Rectal smooth muscle tissue (tissue), 1 donor: ENCODE data around the gene ITM2B.
"Not testable (repeated sequence)": the region's sequence is repeated elsewhere in the genome, so short reads cannot be mapped to it uniquely, and the experiment has no call there.

ENCODE experiments used
- H3K27ac ChIP-seq: one replicate; pipeline ENCODE4 v1.7.0; 2013; ENCODE audit warnings: low read depth, low read length, inconsistent platforms
- H3K27me3 ChIP-seq: one replicate; pipeline ENCODE4 v1.7.0; 2013; ENCODE audit warnings: low read length; ENCODE audit not compliant: control insufficient read depth, insufficient read depth
- H3K36me3 ChIP-seq: one replicate; pipeline ENCODE4 v1.7.0; 2013; ENCODE audit warnings: low read length; ENCODE audit not compliant: control insufficient read depth, insufficient read depth
- H3K4me1 ChIP-seq: one replicate; pipeline ENCODE4 v1.7.0; 2013; ENCODE audit warnings: low read length; ENCODE audit not compliant: control insufficient read depth, insufficient read depth
- H3K4me3 ChIP-seq: one replicate; pipeline ENCODE4 v1.7.0; 2013; ENCODE audit warnings: low read length
- H3K9ac ChIP-seq: one replicate; pipeline ENCODE4 v1.7.0; 2013; ENCODE audit warnings: low read length

The ITM2B gene

DNA sequence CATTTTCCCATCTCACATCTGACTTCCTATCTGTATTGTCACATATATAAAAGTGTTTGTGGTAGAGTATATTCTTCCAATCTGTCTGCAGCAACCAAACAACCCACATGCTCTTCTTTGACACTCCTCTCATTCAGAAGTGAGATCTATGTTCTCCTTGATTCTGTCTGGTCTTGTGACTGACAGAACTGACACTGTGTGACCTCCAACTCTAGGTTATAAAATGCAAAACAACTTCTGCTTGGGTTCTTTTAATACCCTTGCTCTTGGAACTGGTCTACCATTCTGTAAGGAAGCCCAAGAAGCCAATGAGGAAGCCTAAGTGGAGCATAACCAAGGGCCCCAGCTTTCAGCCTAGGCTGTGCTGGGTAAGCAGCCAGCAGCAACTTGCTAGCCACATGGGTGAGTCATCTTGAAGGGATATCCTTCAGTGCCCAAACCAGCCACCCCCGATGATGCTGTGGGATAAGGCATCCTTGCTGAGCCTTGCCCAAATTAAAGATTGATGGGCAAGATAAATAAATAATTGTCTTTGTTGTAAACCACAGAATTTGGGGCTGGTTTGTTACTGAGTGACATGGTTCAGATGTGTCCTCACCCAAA is 18.4 kb upstream of the ITM2B start:
- no peak overlapping the region for H3K4me3 ChIP-seq
- H3K4me1 ChIP-seq = no peaks in the 10 kb centered on the region
- no peak overlapping the region for H3K27ac ChIP-seq
- no peaks in the 10 kb centered on the region for H3K27me3 ChIP-seq
- no peaks in the 10 kb centered on the region for H3K36me3 ChIP-seq
- no peak overlapping the region for H3K9ac ChIP-seq

DNA sequence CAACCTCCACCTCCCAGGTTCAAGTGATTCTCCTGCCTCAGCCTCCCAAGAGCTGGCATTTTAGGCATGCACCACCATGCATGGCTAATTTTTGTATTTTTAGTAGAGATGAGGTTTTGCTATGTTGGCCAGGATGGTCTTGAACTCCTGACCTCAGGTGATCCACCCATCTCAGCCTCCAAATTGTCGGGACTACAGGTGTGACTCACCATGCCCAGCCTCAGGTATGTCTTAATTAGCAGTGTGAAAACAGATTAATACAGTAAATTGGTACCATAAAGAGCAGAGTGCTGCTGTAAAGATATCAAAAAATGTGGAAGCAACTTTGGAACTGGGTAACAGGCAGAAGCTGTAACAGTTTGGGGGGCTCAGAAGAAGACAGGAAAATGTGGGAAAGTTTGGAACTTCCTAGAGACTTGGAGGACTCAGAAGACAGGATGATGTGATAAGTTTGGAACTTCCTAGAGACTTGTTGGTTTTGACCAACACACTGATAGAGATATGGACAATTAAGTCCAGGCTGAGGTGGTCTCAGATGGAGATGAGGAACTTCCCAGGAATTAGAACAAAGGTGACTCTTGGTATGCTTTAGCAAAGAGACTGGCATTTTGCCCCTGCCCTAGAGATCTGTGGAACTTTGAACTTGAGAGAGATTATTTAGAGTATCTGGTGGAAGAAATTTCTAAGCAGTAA is 17.3 kb upstream of the ITM2B start:
- not testable (repeated sequence) for H3K27me3 ChIP-seq, H3K4me1 ChIP-seq, H3K9ac ChIP-seq, H3K36me3 ChIP-seq, H3K27ac ChIP-seq, H3K4me3 ChIP-seq

DNA sequence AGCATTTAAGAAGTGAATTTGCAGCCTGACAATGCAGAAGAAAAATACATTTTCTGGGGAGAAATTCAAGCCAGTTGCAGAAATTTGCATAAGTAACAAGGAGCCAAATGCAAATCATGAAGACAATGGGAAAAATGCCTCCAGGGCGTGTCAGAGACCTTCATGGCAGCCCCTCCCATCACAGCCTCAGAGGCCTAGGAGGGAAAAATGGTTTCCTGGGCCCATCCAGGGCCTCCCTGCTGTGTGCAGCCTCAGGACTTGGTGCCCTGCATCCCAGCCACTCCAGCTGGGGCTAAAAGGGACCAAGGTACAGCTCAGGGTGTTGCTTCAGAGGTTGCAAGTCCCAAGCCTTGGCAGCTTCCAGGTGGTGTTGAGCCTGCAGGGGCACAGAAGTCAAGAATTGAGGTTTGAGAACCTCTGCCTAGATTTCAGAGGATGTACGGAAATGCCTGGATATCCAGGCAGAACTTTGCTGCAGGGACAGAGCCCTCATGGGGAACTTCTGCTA is 16.7 kb upstream of the ITM2B start:
- no peaks in the 10 kb centered on the region for H3K27me3 ChIP-seq
- no peak overlapping the region for H3K4me3 ChIP-seq
- no peaks in the 10 kb centered on the region for H3K4me1 ChIP-seq
- H3K27ac ChIP-seq = no peak overlapping the region
- H3K9ac ChIP-seq = no peak overlapping the region
- no peaks in the 10 kb centered on the region for H3K36me3 ChIP-seq

DNA sequence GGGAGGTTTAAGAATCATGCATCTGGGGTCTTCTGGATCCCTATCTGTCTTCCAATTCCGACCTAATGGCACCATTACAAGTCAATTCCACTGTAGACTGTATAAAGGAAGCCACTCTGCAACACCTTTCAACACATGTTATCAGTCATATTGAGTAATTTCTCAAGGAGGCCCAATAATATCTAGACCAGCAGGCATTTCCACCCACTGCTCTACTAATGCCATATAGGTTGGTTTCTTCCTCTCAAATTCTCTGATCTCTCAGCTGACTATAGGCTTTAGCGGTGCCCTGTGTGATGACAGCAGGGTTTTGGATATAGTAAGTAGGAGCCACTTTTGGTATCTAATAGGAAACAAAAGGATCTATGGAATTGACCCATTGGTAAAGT is 12.4 kb upstream of the ITM2B start:
- H3K9ac ChIP-seq = no peak overlapping the region
- no peaks in the 10 kb centered on the region for H3K36me3 ChIP-seq
- no peaks in the 10 kb centered on the region for H3K4me1 ChIP-seq
- no peak overlapping the region for H3K4me3 ChIP-seq
- no peak overlapping the region for H3K27ac ChIP-seq
- no peaks in the 10 kb centered on the region for H3K27me3 ChIP-seq

DNA sequence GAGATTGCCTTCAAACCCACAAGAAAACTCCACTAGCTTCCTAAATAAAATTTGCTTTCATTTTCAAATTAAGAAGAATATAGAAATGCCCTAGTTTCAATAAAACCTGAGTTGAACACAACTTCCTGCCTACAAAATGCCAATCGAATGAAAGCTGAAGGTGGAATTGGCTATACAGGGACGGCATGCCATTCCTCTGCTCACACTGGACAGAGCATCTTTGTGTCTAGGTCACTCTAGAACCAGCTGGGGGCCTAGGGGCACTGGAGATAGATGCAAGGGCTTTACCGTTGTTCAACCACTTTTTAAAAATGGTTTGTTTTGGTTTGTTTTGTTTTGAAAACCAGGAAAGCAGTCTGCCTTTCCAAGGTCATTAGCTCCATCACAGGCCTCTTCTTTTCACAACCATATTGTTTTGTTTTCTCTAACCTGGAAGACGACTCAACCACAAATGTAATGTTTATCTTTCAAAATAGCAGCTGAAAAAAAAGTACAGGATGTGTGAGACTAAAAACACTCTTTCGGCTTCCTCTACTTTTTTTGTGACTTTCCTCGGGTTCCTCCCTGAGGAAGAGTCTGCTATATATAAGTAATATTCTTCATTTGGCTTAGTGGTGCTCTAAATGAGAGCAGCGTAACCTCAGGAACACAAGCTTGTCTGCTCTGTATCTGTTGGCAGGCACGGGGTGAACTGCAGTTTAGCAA is 11.9 kb upstream of the ITM2B start:
- Histone ChIP-seq H3K27me3 (no peaks in the 10 kb centered on the region), H3K4me1 (no peaks in the 10 kb centered on the region), H3K27ac (no peak overlapping the region), H3K9ac (no peak overlapping the region), H3K4me3 (no peak overlapping the region), H3K36me3 (no peaks in the 10 kb centered on the region)

DNA sequence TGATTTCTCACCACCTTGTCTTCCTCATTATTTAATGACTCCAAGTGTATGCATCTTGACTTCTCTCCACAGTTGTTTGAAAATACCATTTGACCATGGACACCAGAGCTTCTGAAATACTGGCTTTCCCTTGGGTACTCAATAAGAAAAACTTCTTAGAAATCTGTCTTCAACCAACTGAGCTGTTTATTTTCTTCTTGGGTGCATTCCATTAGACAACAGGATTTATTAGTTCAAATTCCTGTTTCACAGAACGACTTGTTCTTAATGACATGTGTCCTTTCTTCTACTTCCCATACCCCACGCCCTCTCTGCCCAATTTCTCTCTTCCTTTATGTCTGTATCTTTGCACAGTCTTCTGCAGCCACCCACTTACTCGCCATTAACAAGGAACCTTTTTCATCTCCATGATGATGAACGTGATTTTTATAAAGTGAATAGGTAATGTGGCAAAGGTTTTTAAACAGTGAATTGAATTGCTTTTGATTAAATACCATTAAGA is 11.3 kb upstream of the ITM2B start:
- Histone ChIP-seq H3K36me3 (no peaks in the 10 kb centered on the region), H3K27ac (no peak overlapping the region), H3K4me3 (no peak overlapping the region), H3K4me1 (no peaks in the 10 kb centered on the region), H3K9ac (no peak overlapping the region), H3K27me3 (no peaks in the 10 kb centered on the region)

DNA sequence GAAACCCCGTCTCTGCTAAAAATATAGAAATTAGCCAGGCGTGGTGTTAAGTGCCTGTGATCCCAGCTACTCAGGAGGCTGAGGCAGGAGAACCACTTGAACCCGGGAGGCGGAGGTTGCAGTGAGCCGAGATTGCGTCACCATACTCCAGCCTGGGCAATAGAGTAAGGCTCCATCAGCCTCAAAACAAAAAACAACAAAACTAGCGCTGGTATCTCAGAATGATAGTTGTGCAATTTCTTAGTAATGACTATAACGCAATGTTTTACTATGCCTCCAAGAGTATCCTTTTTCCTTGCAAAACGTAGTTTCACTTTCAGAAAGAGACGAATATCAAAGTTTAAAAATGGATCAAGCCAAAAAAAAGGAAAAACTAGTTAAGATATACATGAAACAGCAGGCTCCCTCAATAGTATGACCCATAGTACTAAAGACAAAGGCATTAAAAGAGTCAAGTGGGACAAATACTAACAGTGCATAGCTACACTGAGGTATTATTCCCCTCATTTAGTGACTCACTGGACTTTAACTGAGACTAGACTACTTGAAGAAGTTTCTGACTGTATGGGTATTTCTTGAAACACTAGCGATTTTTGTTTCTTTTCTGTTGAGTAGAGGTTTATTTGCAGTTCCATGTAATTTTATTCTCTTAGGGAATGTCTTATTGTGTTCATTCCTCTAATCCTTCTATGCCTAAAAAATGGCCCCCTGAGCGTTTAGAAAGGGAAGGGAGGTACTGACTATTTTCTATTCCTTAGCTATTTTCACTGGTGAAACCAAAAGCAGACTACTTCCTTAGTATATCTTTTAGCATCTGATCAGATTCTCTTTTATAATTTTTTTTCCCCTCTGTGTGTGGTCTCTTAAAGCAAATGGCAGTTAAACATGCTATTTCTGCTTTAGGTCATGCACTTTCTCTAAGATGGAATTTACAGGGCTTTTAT is 10.4 kb upstream of the ITM2B start:
- Histone ChIP-seq H3K4me3 (peak overlapping the region; percentile 49), H3K9ac (no peak overlapping the region), H3K27ac (peak overlapping the region; percentile 63)

DNA sequence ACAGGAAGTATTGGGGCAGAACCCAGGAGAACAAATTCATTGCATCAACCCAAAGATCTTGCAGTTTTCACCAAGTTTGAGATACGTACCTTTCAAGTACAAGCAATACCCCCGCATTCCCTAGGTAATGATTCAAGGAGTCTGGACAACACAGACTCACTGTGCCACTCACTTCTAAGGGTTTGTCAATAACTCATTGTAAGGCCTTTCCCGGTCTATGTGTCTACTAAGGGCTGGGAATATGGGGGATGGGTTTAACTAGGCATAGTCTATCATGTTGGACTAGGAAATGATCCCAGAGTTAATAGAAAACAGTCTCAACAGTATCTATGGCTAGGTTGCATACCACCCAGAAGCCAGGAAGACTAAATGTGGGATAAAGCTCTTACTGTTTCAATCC is 8.3 kb upstream of the ITM2B start:
- Histone ChIP-seq H3K4me1 (no peaks in the 10 kb centered on the region), H3K27ac (no peak overlapping the region)

More for the DNA sequence above, 10.4 kb upstream of the ITM2B start:
- no peaks in the 10 kb centered on the region for H3K27me3 ChIP-seq
- no peaks in the 10 kb centered on the region for H3K4me1 ChIP-seq
- no peaks in the 10 kb centered on the region for H3K36me3 ChIP-seq

DNA sequence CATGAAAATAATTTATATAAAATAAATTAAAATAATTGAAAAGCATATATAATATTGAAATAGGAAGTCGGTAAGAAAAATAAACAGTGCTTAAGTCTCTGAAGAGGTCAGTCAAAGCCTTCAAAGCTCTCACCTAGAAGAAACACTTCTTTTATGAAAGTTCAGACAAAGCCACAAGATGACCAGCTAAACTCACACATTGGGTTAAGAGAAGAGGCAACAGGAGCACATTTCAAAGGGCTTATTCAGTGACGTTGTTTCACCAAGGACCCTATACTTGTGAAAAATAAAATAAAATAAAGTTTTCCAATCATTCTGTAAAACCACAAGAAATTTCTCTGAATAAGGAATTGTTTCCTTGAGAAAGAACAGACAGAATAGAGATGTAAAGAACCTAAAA is 2.5 kb upstream of the ITM2B start:
- H3K4me1 ChIP-seq = peaks cover 2% of the 10 kb centered on the region
- no peak overlapping the region for H3K4me3 ChIP-seq
- H3K27ac ChIP-seq = no peak overlapping the region
- no peaks in the 10 kb centered on the region for H3K36me3 ChIP-seq
- H3K27me3 ChIP-seq = no peaks in the 10 kb centered on the region
- no peak overlapping the region for H3K9ac ChIP-seq

More for the DNA sequence above, 8.3 kb upstream of the ITM2B start:
- no peak overlapping the region for H3K4me3 ChIP-seq
- H3K27me3 ChIP-seq = no peaks in the 10 kb centered on the region
- H3K36me3 ChIP-seq = no peaks in the 10 kb centered on the region
- H3K9ac ChIP-seq = no peak overlapping the region

DNA sequence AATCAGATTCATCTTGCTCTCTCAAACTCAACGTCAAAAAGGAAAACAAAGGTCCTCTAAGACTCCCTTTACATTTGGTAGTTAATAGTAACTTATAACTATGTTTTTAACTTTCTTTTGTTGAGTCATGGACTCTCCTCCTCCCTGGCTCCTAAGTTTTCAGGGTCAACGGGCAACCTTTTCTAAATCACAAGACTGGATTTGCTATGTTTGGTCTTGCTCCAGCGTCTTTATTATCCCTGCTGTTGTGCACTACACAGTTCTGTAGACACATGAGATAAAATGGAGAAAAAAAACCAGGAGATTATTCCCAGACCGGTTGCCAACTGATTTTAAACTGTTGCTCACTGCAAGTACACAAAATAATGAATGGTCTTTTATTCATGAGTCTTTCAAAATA is 1.9 kb upstream of the ITM2B start:
- Histone ChIP-seq H3K27ac (no peak overlapping the region), H3K4me3 (no peak overlapping the region), H3K9ac (no peak overlapping the region), H3K36me3 (no peaks in the 10 kb centered on the region), H3K27me3 (no peaks in the 10 kb centered on the region), H3K4me1 (peaks cover 8% of the 10 kb centered on the region)

DNA sequence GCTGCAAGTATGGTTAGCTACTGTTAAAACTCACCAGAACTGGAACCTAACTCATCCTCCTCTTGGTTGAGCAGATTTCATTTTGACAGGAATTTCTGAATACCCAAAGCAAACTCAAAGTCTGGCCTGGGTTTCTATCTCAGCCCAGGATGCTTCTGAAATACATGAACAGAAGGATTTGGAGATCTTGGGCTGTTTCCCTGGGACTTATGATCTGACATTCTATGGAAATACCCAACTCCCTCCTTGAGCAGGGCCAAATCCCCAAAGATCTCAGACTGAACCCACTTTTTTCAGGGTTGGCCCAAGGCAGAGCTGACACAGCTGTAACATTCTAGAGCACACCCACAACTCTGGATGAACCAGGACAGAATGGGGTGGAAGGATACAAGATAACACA is 1.1 kb upstream of the ITM2B start:
- Histone ChIP-seq H3K36me3 (no peaks in the 10 kb centered on the region), H3K4me1 (peaks cover 15% of the 10 kb centered on the region), H3K27ac (no peak overlapping the region), H3K27me3 (no peaks in the 10 kb centered on the region), H3K9ac (no peak overlapping the region), H3K4me3 (peak overlapping the region; percentile 79)
